HepG2 (cell line): Measurements from ENCODE around the gene VEGFB. TPM values are rescaled to one million over a fixed set of nuclear protein-coding genes. Genes with fewer than 3 reads are reported as not detected.

Source experiments
- ARID2 ChIP-seq: sonication (generic); formaldehyde crosslinking; IDR thresholded peaks from 2 replicates; pipeline ENCODE4 v1.8.1; 2022; ENCODE audit warnings: mild to moderate bottlenecking, missing genetic modification reagents, borderline replicate concordance
- FOSL1 ChIP-seq: sonication (generic); formaldehyde crosslinking; IDR thresholded peaks from 2 replicates; pipeline ENCODE4 v1.9.0; 2021; ENCODE audit warnings: missing genetic modification reagents, borderline replicate concordance
- HDAC2 ChIP-seq: sonication (generic); formaldehyde crosslinking; IDR thresholded peaks from 2 replicates; pipeline ENCODE4 v1.4.0; 2020; ENCODE audit warnings: missing genetic modification reagents
- KMT2A ChIP-seq: sonication (generic); formaldehyde crosslinking; IDR thresholded peaks from 2 replicates; pipeline ENCODE4 v1.4.0; 2020; ENCODE audit warnings: missing genetic modification reagents
- MED1 ChIP-seq: sonication (generic); formaldehyde crosslinking; IDR thresholded peaks from 2 replicates; pipeline ENCODE4 v1.4.0; 2020; ENCODE audit warnings: missing genetic modification reagents
- NFIC ChIP-seq: IDR thresholded peaks from 2 replicates; pipeline ENCODE4 v1.6.1; 2012; ENCODE audit warnings: mild to moderate bottlenecking, low read length, inconsistent platforms
- PCBP2 ChIP-seq: fragments of 200-400 bp; formaldehyde crosslinking; optimal IDR thresholded peaks from 2 replicates; pipeline ENCODE3; 2018; ENCODE audit warnings: low read length, low read depth; ENCODE audit not compliant: poor library complexity, severe bottlenecking
- PHF21A ChIP-seq: sonication (generic); formaldehyde crosslinking; IDR thresholded peaks from 2 replicates; pipeline ENCODE4 v1.5.0; 2020; ENCODE audit warnings: mild to moderate bottlenecking, missing genetic modification reagents
- SALL2 ChIP-seq: sonication (generic); formaldehyde crosslinking; IDR thresholded peaks from 2 replicates; pipeline ENCODE4 v1.8.1; 2023; ENCODE audit warnings: mild to moderate bottlenecking, missing genetic modification reagents, inconsistent platforms
- SIX1 ChIP-seq: sonication (generic); formaldehyde crosslinking; IDR thresholded peaks from 2 replicates; pipeline ENCODE4 v1.4.0; 2020; ENCODE audit warnings: missing genetic modification reagents, borderline replicate concordance
- ZBTB1 ChIP-seq: sonication (generic); formaldehyde crosslinking; IDR thresholded peaks from 2 replicates; pipeline ENCODE4 v1.4.0; 2020; ENCODE audit warnings: missing genetic modification reagents, borderline replicate concordance
- ZBTB26 ChIP-seq: IDR thresholded peaks from 2 replicates; pipeline ENCODE4 v1.6.1; 2016; ENCODE audit warnings: missing compliant biosample characterization, missing genetic modification reagents, borderline replicate concordance
- ZNF335 ChIP-seq: sonication (generic); formaldehyde crosslinking; IDR thresholded peaks from 2 replicates; pipeline ENCODE4 v1.4.0; 2020; ENCODE audit warnings: missing genetic modification reagents
- ZNF33A ChIP-seq: sonication (generic); formaldehyde crosslinking; IDR thresholded peaks from 2 replicates; pipeline ENCODE4 v1.5.1; 2020; ENCODE audit warnings: missing genetic modification reagents, mild to moderate bottlenecking, moderate library complexity, borderline replicate concordance
- ZNF547 ChIP-seq: sonication (generic); formaldehyde crosslinking; IDR thresholded peaks from 2 replicates; pipeline ENCODE4 v1.5.1; 2020; ENCODE audit warnings: mild to moderate bottlenecking, missing genetic modification reagents
- ZNF784 ChIP-seq: sonication (generic); formaldehyde crosslinking; IDR thresholded peaks from 2 replicates; pipeline ENCODE4 v1.5.1; 2020; ENCODE audit warnings: missing genetic modification reagents, mild to moderate bottlenecking, borderline replicate concordance
- polyA plus RNA-seq, 8 experiments: library from polyadenylated mRNA; depleted of rRNA in 3 of 8; stranded (reverse) in 7 of 8; unstranded in 1 of 8; fragments of >200 nt; fragmentation: Illumina TruSeq in 4 of 8; extraction: Trizol in 4 of 8; gene quantifications; 2 replicates each; pipeline versions ENCODE4 v1.2.1 to v1.2.3, GENCODE V29; 2011 to 2016; ENCODE audit warnings: low read depth in 4 of 8, missing spikeins in 1 of 8, mixed read lengths in 1 of 8; ENCODE audit not compliant: insufficient read depth in 1 of 8
- total RNA-seq, 5 experiments: library from RNA; depleted of rRNA; stranded (reverse); fragments of >200 nt; fragmentation: Illumina TruSeq; extraction: Trizol; gene quantifications; 2 replicates each; pipeline ENCODE4 v1.2.3, GENCODE V29; 2016; ENCODE audit warnings: low read depth in 1 of 5
- TF ChIP-seq, protein P1 (sequence below): sonication (generic); formaldehyde crosslinking; IDR thresholded peaks from 2 replicates; pipeline ENCODE4 v1.4.0; 2020; ENCODE audit warnings: missing genetic modification reagents
- TF ChIP-seq, protein P2 (sequence below): sonication (generic); formaldehyde crosslinking; conservative IDR thresholded peaks from 2 replicates; pipeline ENCODE4 v1.8.0; 2022; ENCODE audit warnings: mild to moderate bottlenecking, moderate library complexity, missing genetic modification reagents
- TF ChIP-seq, protein P3 (sequence below): sonication (generic); formaldehyde crosslinking; IDR thresholded peaks from 2 replicates; pipeline ENCODE4 v1.4.0; 2020; ENCODE audit warnings: missing genetic modification reagents, borderline replicate concordance

Gene VEGFB
- total and polyA plus RNA-seq, 2 of the 13 experiments (the other 11 are each of a cell fraction or from before 2014, with no cell fraction given), result 9.0 to 11.3 TPM

DNA sequence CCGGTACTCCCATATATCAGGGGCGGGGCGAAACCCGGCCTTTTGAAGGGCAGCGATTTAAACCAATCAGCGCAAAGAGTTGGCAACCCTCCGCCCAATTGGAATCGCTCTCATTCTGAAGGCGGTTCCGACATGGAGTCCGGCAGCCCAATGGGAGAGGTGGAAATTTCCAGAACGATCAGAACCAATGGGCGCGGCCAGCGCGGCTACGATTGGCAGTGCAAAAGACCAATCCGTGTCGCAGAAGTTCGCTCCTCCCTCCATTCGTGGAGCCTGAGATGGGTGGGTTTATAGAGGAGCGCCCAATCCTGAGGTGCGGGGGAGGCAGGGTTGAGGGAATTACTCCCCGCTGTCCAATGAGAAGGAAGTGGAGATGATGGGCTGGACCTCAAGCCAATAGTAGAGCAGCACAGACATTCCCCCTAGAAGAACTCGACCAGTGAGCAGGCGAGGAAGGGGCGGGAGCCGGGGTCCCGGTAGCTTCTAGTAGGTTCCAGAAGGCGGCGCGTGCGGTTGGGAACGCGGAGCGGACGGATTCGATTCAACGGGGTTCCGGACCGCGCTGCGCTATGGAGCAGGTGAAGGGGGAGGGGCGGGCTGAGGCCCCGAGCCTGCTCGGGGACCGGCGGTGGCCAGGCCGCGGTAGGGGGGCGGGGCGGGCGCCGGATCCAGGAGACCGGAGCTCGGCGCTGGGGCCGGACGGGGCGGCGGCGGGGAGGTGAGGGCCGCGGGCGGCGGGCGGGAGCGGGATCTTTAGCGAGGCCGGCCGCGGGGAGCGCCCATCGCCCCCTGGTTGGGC lies 48.5 kb upstream of the VEGFB start, which contains the start of gene STIP1 (continued):
- TF ChIP-seq, protein P1, sequence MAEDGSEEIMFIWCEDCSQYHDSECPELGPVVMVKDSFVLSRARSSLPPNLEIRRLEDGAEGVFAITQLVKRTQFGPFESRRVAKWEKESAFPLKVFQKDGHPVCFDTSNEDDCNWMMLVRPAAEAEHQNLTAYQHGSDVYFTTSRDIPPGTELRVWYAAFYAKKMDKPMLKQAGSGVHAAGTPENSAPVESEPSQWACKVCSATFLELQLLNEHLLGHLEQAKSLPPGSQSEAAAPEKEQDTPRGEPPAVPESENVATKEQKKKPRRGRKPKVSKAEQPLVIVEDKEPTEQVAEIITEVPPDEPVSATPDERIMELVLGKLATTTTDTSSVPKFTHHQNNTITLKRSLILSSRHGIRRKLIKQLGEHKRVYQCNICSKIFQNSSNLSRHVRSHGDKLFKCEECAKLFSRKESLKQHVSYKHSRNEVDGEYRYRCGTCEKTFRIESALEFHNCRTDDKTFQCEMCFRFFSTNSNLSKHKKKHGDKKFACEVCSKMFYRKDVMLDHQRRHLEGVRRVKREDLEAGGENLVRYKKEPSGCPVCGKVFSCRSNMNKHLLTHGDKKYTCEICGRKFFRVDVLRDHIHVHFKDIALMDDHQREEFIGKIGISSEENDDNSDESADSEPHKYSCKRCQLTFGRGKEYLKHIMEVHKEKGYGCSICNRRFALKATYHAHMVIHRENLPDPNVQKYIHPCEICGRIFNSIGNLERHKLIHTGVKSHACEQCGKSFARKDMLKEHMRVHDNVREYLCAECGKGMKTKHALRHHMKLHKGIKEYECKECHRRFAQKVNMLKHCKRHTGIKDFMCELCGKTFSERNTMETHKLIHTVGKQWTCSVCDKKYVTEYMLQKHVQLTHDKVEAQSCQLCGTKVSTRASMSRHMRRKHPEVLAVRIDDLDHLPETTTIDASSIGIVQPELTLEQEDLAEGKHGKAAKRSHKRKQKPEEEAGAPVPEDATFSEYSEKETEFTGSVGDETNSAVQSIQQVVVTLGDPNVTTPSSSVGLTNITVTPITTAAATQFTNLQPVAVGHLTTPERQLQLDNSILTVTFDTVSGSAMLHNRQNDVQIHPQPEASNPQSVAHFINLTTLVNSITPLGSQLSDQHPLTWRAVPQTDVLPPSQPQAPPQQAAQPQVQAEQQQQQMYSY, result 0 out of 2 replicates have a peak, but pooled peaks have one; percentile 80
- TF ChIP-seq PCBP2 (no peak), MED1 (CRISPR knock-in tag) (0 out of 2 replicates have a peak, but pooled peaks have one; percentile 35), SIX1 (CRISPR knock-in tag) (no peak), ZNF335 (CRISPR knock-in tag) (no peak), SALL2 (no peak), NFIC (no peak), HDAC2 (no peak), PHF21A (CRISPR knock-in tag) (no peak), ZNF33A (CRISPR knock-in tag) (no peak), FOSL1 (no peak), ZBTB1 (no peak), ZBTB26 (CRISPR knock-in tag) (peak; percentile 97; the same call in 1 of the 2 replicates), KMT2A (CRISPR knock-in tag) (peak; percentile 42; the same call in 1 of the 2 replicates), ZNF547 (peak; percentile 16), ZNF784 (CRISPR knock-in tag) (no peak), ARID2 (CRISPR knock-in tag) (no peak)
- TF ChIP-seq, protein P2, sequence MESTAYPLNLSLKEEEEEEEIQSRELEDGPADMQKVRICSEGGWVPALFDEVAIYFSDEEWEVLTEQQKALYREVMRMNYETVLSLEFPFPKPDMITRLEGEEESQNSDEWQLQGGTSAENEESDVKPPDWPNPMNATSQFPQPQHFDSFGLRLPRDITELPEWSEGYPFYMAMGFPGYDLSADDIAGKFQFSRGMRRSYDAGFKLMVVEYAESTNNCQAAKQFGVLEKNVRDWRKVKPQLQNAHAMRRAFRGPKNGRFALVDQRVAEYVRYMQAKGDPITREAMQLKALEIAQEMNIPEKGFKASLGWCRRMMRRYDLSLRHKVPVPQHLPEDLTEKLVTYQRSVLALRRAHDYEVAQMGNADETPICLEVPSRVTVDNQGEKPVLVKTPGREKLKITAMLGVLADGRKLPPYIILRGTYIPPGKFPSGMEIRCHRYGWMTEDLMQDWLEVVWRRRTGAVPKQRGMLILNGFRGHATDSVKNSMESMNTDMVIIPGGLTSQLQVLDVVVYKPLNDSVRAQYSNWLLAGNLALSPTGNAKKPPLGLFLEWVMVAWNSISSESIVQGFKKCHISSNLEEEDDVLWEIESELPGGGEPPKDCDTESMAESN (CRISPR knock-in tag), result no peak
- TF ChIP-seq, protein P3, sequence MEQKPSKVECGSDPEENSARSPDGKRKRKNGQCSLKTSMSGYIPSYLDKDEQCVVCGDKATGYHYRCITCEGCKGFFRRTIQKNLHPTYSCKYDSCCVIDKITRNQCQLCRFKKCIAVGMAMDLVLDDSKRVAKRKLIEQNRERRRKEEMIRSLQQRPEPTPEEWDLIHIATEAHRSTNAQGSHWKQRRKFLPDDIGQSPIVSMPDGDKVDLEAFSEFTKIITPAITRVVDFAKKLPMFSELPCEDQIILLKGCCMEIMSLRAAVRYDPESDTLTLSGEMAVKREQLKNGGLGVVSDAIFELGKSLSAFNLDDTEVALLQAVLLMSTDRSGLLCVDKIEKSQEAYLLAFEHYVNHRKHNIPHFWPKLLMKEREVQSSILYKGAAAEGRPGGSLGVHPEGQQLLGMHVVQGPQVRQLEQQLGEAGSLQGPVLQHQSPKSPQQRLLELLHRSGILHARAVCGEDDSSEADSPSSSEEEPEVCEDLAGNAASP, result peak; percentile 49; the same call in 1 of the 2 replicates
